ENCODE data around the gene PRSS50.

- TF ChIP-seq CTCF (IDR thresholded peaks at IDR 0.05; ENCODE audit: low read length) (no peak), EZH2 (optimal IDR thresholded peaks at IDR 0.05; ENCODE audit: low read depth, low read length) (no peak)
These were observed 40.3 kb downstream of the PRSS50 start for GRCh38 chr3:46677411-46677726.
